Measurements from ENCODE around the gene CPTP.

DNA sequence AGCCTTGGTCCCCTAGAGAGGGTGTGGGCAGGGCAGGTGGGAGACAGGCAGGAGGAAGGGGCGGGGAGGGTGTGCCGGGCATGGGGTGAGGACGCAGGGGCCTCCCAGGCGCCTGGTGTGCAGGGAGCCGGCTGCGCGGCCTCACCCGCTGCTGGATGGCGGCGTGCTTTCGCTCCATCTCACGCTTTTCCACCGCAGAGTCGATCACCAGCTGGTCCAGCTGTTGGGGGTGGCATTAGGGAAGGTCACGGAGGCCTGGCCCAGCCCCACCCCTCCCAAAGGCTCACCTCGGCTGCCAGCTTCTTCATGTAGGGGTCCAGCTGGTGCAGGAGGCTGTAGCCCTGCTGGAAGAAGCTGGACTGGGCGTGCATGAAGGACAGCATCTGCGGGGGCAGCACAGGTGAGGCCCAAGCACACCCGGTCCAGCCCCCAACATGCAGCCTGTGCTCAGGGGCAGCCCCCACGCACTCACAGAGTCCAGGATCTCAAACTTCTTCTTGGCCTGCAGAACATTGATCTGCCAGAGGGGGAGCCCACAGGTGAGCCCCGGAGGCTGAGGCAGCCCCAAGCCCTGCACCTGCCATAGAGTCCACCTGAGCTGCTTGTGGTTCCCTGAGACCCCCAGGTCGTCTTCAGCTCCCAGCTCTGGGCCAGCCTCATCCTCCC is 24.8 kb upstream of the CPTP start:
- TF ChIP-seq TAF1 (IDR thresholded peaks at IDR 0.05; ENCODE audit: borderline replicate concordance, low read depth, low read length) (no peak), POLR2AphosphoS5 (IDR thresholded peaks at IDR 0.05; ENCODE audit: low read depth, low read length) (no peak), POLR2A (IDR thresholded peaks at IDR 0.05; ENCODE audit: low read depth, low read length) (no peak)

All from GM12892 (cell line).